ENCODE results near the gene PRKRIP1. TPM values are rescaled to one million over a fixed set of nuclear protein-coding genes. Genes with fewer than 3 reads are reported as not detected.
"Not testable (repeated sequence)": the region's sequence is repeated elsewhere in the genome, so short reads cannot be mapped to it uniquely, and the experiment has no call there.

Gene PRKRIP1
- polyA plus RNA-seq, 1 donor (not counting 4 experiments of a cell fraction or from before 2014, with no cell fraction given), result 12.5 TPM

GRCh38 chr7:102376964-102377466 is 19.1 kb upstream of the PRKRIP1 start:
- Histone ChIP-seq H3K36me3 (ENCODE audit: control insufficient read depth in 2 of 2, extremely low read depth in 1 of 2, insufficient read depth in 2 of 2, low read length in 2 of 2) (peaks cover 9 to 11% of the 10 kb centered on the region in 2 experiments), H3K9ac (ENCODE audit: control insufficient read depth, extremely low read depth, insufficient read depth, low read length) (no peak overlapping the region), H4K20me1 (ENCODE audit: control insufficient read depth, extremely low read depth, insufficient read depth, low read length) (no peaks in the 10 kb centered on the region), H3K4me1 (ENCODE audit: control insufficient read depth, extremely low read depth, insufficient read depth, low read length) (no peaks in the 10 kb centered on the region), H3K79me2 (ENCODE audit: control insufficient read depth, insufficient read depth, low read length) (peaks cover 11% of the 10 kb centered on the region), H3K27me3 (ENCODE audit: control insufficient read depth, extremely low read depth, insufficient read depth, low read length) (no peaks in the 10 kb centered on the region), H3K4me2 (ENCODE audit: control insufficient read depth, extremely low read depth, insufficient read depth, low read depth, low read length) (no peak overlapping the region), H3K4me3 (ENCODE audit: control insufficient read depth in 2 of 3, extremely low read depth in 1 of 3, insufficient read depth in 2 of 3, low read depth in 1 of 3, low read length in 3 of 3) (no peak overlapping the region), H3K9me1 (ENCODE audit: control insufficient read depth, extremely low read depth, insufficient read depth, low read length) (no peaks in the 10 kb centered on the region), H2AFZ (ENCODE audit: control insufficient read depth, low read length) (no peak overlapping the region), H3K9me3 (ENCODE audit: control insufficient read depth, low read depth, low read length) (no peaks in the 10 kb centered on the region), H3K27ac (ENCODE audit: control insufficient read depth, insufficient read depth, low read length) (no peak overlapping the region)
- no peak for FAIRE-seq
- no peak for DNase-seq (ENCODE audit: low read depth, low spot score)
- no peak for TF ChIP-seq EZH2 (IDR thresholded peaks at IDR 0.05; ENCODE audit: low read length)
- TF ChIP-seq, protein P1, sequence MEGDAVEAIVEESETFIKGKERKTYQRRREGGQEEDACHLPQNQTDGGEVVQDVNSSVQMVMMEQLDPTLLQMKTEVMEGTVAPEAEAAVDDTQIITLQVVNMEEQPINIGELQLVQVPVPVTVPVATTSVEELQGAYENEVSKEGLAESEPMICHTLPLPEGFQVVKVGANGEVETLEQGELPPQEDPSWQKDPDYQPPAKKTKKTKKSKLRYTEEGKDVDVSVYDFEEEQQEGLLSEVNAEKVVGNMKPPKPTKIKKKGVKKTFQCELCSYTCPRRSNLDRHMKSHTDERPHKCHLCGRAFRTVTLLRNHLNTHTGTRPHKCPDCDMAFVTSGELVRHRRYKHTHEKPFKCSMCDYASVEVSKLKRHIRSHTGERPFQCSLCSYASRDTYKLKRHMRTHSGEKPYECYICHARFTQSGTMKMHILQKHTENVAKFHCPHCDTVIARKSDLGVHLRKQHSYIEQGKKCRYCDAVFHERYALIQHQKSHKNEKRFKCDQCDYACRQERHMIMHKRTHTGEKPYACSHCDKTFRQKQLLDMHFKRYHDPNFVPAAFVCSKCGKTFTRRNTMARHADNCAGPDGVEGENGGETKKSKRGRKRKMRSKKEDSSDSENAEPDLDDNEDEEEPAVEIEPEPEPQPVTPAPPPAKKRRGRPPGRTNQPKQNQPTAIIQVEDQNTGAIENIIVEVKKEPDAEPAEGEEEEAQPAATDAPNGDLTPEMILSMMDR (optimal IDR thresholded peaks at IDR 0.05 in 1 of 3, IDR thresholded peaks at IDR 0.05 in 1 of 3, conservative IDR thresholded peaks at IDR 0.05 in 1 of 3; ENCODE audit: extremely low read depth in 1 of 3, insufficient read depth in 2 of 3, low read length in 3 of 3), result no peak
- dilution Hi-C loops (cut with MboI; ENCODE audit: extremely low pct_ligation_motif_present, low sequenced_read_pairs), result no loop called here

DNA sequence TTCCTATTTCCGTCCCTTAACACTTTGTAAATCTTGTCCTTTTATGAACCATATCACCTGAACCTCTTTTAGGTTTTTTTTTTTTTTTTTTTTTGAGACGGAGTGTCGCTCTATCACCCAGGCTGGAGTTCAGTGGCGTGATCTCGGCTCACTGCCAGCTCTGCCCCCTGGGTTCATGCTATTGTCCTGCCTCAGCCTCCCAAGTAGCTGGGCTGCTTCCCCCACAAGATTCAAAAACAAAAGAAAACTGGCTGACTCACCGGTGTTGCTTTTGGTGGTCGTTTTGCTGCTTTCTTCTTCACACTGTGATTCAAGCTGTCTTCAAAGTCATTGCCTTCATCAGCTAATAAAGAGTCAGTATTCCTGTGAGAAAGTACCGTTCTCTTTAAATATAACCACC is 15.3 kb upstream of the PRKRIP1 start:
- DNase-seq (ENCODE audit: low read depth, low spot score); H3K27me3 ChIP-seq (ENCODE audit: control insufficient read depth, extremely low read depth, insufficient read depth, low read length); H4K20me1 ChIP-seq (ENCODE audit: control insufficient read depth, extremely low read depth, insufficient read depth, low read length); H3K4me2 ChIP-seq (ENCODE audit: control insufficient read depth, extremely low read depth, insufficient read depth, low read depth, low read length); H3K9ac ChIP-seq (ENCODE audit: control insufficient read depth, extremely low read depth, insufficient read depth, low read length); H3K4me1 ChIP-seq (ENCODE audit: control insufficient read depth, extremely low read depth, insufficient read depth, low read length); FAIRE-seq; H3K9me3 ChIP-seq (ENCODE audit: control insufficient read depth, low read depth, low read length); H2AFZ ChIP-seq (ENCODE audit: control insufficient read depth, low read length); dilution Hi-C loops (cut with MboI; ENCODE audit: extremely low pct_ligation_motif_present, low sequenced_read_pairs); H3K4me3 ChIP-seq (ENCODE audit: control insufficient read depth in 2 of 3, extremely low read depth in 1 of 3, insufficient read depth in 2 of 3, low read depth in 1 of 3, low read length in 3 of 3); H3K27ac ChIP-seq (ENCODE audit: control insufficient read depth, insufficient read depth, low read length); H3K79me2 ChIP-seq (ENCODE audit: control insufficient read depth, insufficient read depth, low read length); H3K9me1 ChIP-seq (ENCODE audit: control insufficient read depth, extremely low read depth, insufficient read depth, low read length): not testable (repeated sequence)
- H3K36me3 ChIP-seq (ENCODE audit: control insufficient read depth in 2 of 2, extremely low read depth in 1 of 2, insufficient read depth in 2 of 2, low read length in 2 of 2), result peaks cover 11 to 12% of the 10 kb centered on the region in 2 experiments

DNA sequence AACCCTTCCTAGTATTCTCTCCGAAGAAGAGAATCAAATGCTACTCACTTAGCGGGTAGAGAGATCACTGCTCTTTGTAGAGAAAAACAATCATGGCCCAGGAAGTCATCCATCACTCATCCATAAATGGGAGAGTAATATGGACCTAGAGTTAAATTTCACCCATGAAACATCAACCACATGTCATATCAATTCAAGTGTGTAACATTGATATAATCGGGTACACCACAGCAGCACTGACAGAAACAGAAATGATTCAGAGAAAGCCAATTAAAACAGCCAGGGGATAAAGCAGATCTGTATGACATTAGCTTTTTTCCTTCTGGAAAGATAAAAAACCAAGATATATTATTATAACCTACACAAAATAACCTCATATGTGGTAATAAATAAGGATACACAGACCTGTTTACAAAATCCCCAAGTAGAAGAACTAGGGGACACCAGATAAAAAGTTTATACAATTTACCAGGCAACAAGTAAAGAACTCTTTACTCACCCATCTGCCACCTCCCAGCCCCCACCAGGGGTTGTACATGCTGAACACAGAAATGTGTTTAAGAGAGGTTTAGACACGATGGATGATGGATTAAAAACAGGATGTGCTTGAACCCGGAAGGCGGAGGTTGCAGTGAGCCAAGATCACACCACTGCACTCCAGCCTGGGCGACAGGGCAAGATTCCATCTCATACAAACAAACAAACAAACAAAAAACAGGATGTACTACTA is 14.3 kb upstream of the PRKRIP1 start:
- DNase-seq (ENCODE audit: low read depth, low spot score); H3K27ac ChIP-seq (ENCODE audit: control insufficient read depth, insufficient read depth, low read length); H3K4me3 ChIP-seq (ENCODE audit: control insufficient read depth in 2 of 3, extremely low read depth in 1 of 3, insufficient read depth in 2 of 3, low read depth in 1 of 3, low read length in 3 of 3); H3K79me2 ChIP-seq (ENCODE audit: control insufficient read depth, insufficient read depth, low read length); H3K4me2 ChIP-seq (ENCODE audit: control insufficient read depth, extremely low read depth, insufficient read depth, low read depth, low read length); H3K27me3 ChIP-seq (ENCODE audit: control insufficient read depth, extremely low read depth, insufficient read depth, low read length); H3K9me3 ChIP-seq (ENCODE audit: control insufficient read depth, low read depth, low read length); H3K4me1 ChIP-seq (ENCODE audit: control insufficient read depth, extremely low read depth, insufficient read depth, low read length); H3K9ac ChIP-seq (ENCODE audit: control insufficient read depth, extremely low read depth, insufficient read depth, low read length); H3K9me1 ChIP-seq (ENCODE audit: control insufficient read depth, extremely low read depth, insufficient read depth, low read length); H2AFZ ChIP-seq (ENCODE audit: control insufficient read depth, low read length); dilution Hi-C loops (cut with MboI; ENCODE audit: extremely low pct_ligation_motif_present, low sequenced_read_pairs); FAIRE-seq; H4K20me1 ChIP-seq (ENCODE audit: control insufficient read depth, extremely low read depth, insufficient read depth, low read length): not testable (repeated sequence)
- peaks cover 12 to 14% of the 10 kb centered on the region in 2 experiments for H3K36me3 ChIP-seq (ENCODE audit: control insufficient read depth in 2 of 2, extremely low read depth in 1 of 2, insufficient read depth in 2 of 2, low read length in 2 of 2)
